K562 (cell line): Measurements from ENCODE around the gene CXCR2. TPM values are rescaled to one million over a fixed set of nuclear protein-coding genes. Genes with fewer than 3 reads are reported as not detected.

Source experiments
- ATAC-seq: fragments of 200-7000 bp; cut with Tn5 transposase; 3 replicates; pipeline ENCODE4 v1.9.1; 2020; ENCODE audit warnings: moderate library complexity
- BruUV-seq: library from RNA; stranded (reverse); fragments of 400-500 nt; replicated peaks from 2 replicates; lab custom pipeline; 2021; lab: Mats Ljungman, UMichigan
- CTCF ChIA-PET: fragments of 300-600 bp; formaldehyde crosslinking; extraction: SDS; loops from one replicate; lab custom pipeline; 2021; ENCODE audit warnings: low intra/inter-chr PET ratio; lab: Yijun Ruan, JAX
- POLR2A ChIA-PET: fragments of 300-600, 350-650 bp; sonication (Branson Sonifier 250); formaldehyde crosslinking; extraction: SDS; loops from one replicate; lab custom pipeline; 2021; ENCODE audit warnings: antibody characterized with exemption, inconsistent platforms; lab: Yijun Ruan, JAX
- DNase-seq, 4 experiments: peaks; one replicate each; pipeline versions ENCODE4 v3.0.0 to v3.0.0-alpha.2; 2011 to 2018; ENCODE audit warnings: low spot score in 3 of 4, mixed read lengths in 3 of 4; ENCODE audit errors: extremely low read depth in 1 of 4
- FAIRE-seq: peaks from 2 replicates; lab custom pipeline; 2011; peaks lifted over from hg19 to GRCh38; lab: Jason Lieb, UNC
- H2AFZ ChIP-seq: 2 replicates; pipeline ENCODE4 v1.6.0; 2011; ENCODE audit warnings: low read depth, low read length, control low read depth, inconsistent platforms
- H3K27ac ChIP-seq: fragments of 200-600 bp; 3 replicates; pipeline ENCODE4 v1.8.0; 2011; ENCODE audit warnings: low read depth, mild to moderate bottlenecking, control low read depth, inconsistent platforms, low read length, moderate library complexity, mixed read lengths; ENCODE audit errors: extremely low read depth
- H3K27me3 ChIP-seq, 2 experiments: fragments of 300-600 bp in 1 of 2; 2 replicates in 1 of 2; 3 replicates in 1 of 2; pipeline versions ENCODE4 v1.6.0 to v1.8.0; 2011; ENCODE audit warnings: inconsistent platforms in 2 of 2, low read length in 2 of 2, mild to moderate bottlenecking in 1 of 2, mixed read lengths in 1 of 2, moderate library complexity in 1 of 2; ENCODE audit not compliant: control insufficient read depth in 2 of 2, insufficient read depth in 2 of 2
- H3K36me3 ChIP-seq: fragments of 300-600 bp; 3 replicates; pipeline ENCODE4 v1.8.0; 2011; ENCODE audit warnings: mild to moderate bottlenecking, low read length, inconsistent platforms; ENCODE audit not compliant: control insufficient read depth, insufficient read depth
- H3K4me1 ChIP-seq, 2 experiments: fragments of 200-600 bp in 1 of 2; replicated peaks in 1 of 2; 2 replicates in 1 of 2; 3 replicates in 1 of 2; pipeline versions ENCODE4 v1.5.1 to v1.8.0; 2011; ENCODE audit warnings: inconsistent platforms in 2 of 2, low read length in 2 of 2, mild to moderate bottlenecking in 1 of 2, mixed read lengths in 1 of 2, moderate library complexity in 1 of 2; ENCODE audit not compliant: control insufficient read depth in 2 of 2, insufficient read depth in 2 of 2
- H3K4me2 ChIP-seq: 2 replicates; pipeline ENCODE4 v1.6.1; 2011; ENCODE audit warnings: low read length, control low read depth, inconsistent platforms, mixed read lengths; ENCODE audit not compliant: insufficient read depth
- H3K4me3 ChIP-seq: fragments of 200-600 bp; sonication (generic), shearing (Covaris generic); 2 replicates; pipeline ENCODE4 v1.5.1; 2016; ENCODE audit warnings: control low read depth, inconsistent platforms
- H3K79me2 ChIP-seq: fragments of 200-600 bp; 3 replicates; pipeline ENCODE4 v1.8.0; 2011; ENCODE audit warnings: low read length, inconsistent platforms; ENCODE audit not compliant: control insufficient read depth, insufficient read depth
- H3K9ac ChIP-seq, 2 experiments: 2 replicates each; pipeline versions ENCODE4 v1.6.0 to v1.6.1; 2011; ENCODE audit warnings: low read depth in 2 of 2, low read length in 2 of 2, control low read depth in 1 of 2, inconsistent platforms in 1 of 2, mild to moderate bottlenecking in 1 of 2, mixed read lengths in 1 of 2; ENCODE audit not compliant: insufficient read depth in 1 of 2
- H3K9me1 ChIP-seq: one replicate; pipeline ENCODE4 v1.6.0; 2011; ENCODE audit warnings: inconsistent platforms, mild to moderate bottlenecking, low read length, moderate library complexity; ENCODE audit not compliant: control insufficient read depth, insufficient read depth
- H3K9me3 ChIP-seq: replicated peaks from 2 replicates; pipeline ENCODE4 v1.5.1; 2011; ENCODE audit warnings: low read depth, low read length, inconsistent platforms; ENCODE audit not compliant: control insufficient read depth, insufficient read depth
- H4K20me1 ChIP-seq: replicated peaks from 2 replicates; pipeline ENCODE4 v1.6.1; 2011; ENCODE audit warnings: low read length, inconsistent platforms, mixed read lengths; ENCODE audit not compliant: control insufficient read depth, insufficient read depth
- ADNP ChIP-seq: fragments of 200-800 bp; sonication (Bioruptor generic); IDR thresholded peaks from 2 replicates; pipeline ENCODE4 v1.6.1; 2016; ENCODE audit warnings: missing genetic modification characterization, missing compliant biosample characterization
- NKRF ChIP-seq: fragments of 450-650 bp; IDR thresholded peaks from 2 replicates; pipeline ENCODE4 v1.6.1; 2016; ENCODE audit warnings: borderline replicate concordance
- RBM25 ChIP-seq: fragments of 200-400 bp; formaldehyde crosslinking; IDR thresholded peaks from 2 replicates; pipeline ENCODE4 v1.6.1; 2018; ENCODE audit warnings: low read length, low read depth, moderate library complexity; ENCODE audit not compliant: severe bottlenecking
- ZNF445 ChIP-seq: fragments of 250-450 bp; sonication (Bioruptor Pico); IDR thresholded peaks from 2 replicates; pipeline ENCODE4 v1.4.0; 2020; ENCODE audit warnings: low read depth, mild to moderate bottlenecking, moderate library complexity
- ZNF668 ChIP-seq: fragments of 250-450 bp; sonication (Bioruptor Pico); IDR thresholded peaks from 2 replicates; pipeline ENCODE4 v1.8.0; 2022; ENCODE audit warnings: mild to moderate bottlenecking, inconsistent platforms
- WGBS: fragments of 100-300 bp; shearing (Covaris generic); methylation state at CpG from one replicate; pipeline ENCODE4 v1.1.6; 2016; ENCODE audit warnings: low coverage, mixed read lengths; ENCODE audit not compliant: insufficient coverage; ENCODE audit errors: missing lambda C conversion rate; 5-methylcytosine and 5-hydroxymethylcytosine counted together
- in situ Hi-C: fragments of 300-500 bp; cut with MboI; formaldehyde crosslinking; loops from 4 replicates; pipeline ENCODE4 v1.15.0; 2018; ENCODE audit warnings: inconsistent platforms, mixed read lengths
- intact Hi-C: fragments of 100-400 bp; cut with micrococcal nuclease; formaldehyde crosslinking; loops from 2 replicates; pipeline ENCODE4 v1.14.2; 2022
- polyA plus RNA-seq, 8 experiments: library from polyadenylated mRNA; depleted of rRNA in 4 of 8; stranded (reverse) in 5 of 8; unstranded in 3 of 8; fragments of >200 nt; fragmentation: Nextera tagmentation in 2 of 8; fragmentation: Illumina TruSeq in 1 of 8; extraction: Ambion mirVana in 2 of 8; extraction: Trizol in 1 of 8; gene quantifications; 2 replicates each; pipeline versions ENCODE4 v1.2.1 to v1.2.3, GENCODE V29; 2011 to 2014; ENCODE audit warnings: inconsistent platforms in 1 of 8, missing spikeins in 1 of 8
- total RNA-seq, 7 experiments: library from RNA; depleted of rRNA in 6 of 7; stranded (reverse); fragments of >200 nt in 6 of 7; fragmentation: Illumina TruSeq in 2 of 7; extraction: Trizol in 2 of 7; gene quantifications; 2 replicates each; pipeline versions ENCODE4 v1.2.1 to v1.2.3, GENCODE V29; 2011 to 2021; ENCODE audit warnings: low replicate concordance in 1 of 7

Gene CXCR2
- total and polyA plus RNA-seq, 9 of the 15 experiments (the other 6 are each of a cell fraction or from before 2014, with no cell fraction given): not detected

DNA sequence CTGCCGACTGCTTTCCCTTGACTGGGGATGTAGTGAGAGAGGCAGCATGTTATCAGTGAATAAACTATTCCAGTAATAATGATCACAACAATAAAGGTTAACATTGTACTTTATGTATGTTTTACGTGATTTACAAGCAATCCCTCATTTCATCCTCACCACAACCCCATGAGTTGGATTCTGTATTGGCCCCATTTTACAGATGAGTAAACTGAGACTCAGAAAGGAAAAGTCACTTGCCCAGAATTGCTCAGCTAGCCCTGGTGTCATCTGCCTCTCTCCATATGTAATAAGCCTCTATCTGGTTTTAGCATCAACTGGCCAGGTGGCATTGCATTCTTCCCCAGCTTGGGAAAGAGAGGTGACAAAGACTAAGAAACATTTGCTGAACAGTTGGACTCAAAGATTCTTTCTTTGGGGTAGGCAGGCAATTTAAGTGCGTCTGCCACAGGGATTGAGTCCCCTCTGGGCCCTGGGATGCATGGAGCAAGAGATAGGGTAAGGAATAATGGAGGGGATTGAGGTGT is 2.2 kb downstream of the CXCR2 start:
- ChIA-PET CTCF (no interaction called here), POLR2A (interaction anchor here (0.6 to 0.7 kb wide), 2 partner anchors 12 to 43 kb away, joined by 3 read pairs; no protein-coding TSS in a partner anchor)
- H3K9ac ChIP-seq: no peak overlapping the region
- WGBS: 0% methylated on average over 3 of the region's 3 CpGs
- H3K27ac ChIP-seq: no peak overlapping the region
- H3K9me3 ChIP-seq: no peaks in the 10 kb centered on the region
- H3K36me3 ChIP-seq: no peaks in the 10 kb centered on the region
- ATAC-seq: no peak
- H3K27me3 ChIP-seq: peaks cover 0 to 24% of the 10 kb centered on the region in 2 experiments; a peak in 3 of 5 replicates
- in situ Hi-C loops: no loop called here
- no peak overlapping the region for H3K4me3 ChIP-seq
- H2AFZ ChIP-seq: no peak overlapping the region
- BruUV-seq: no TSS peak
- no peaks in the 10 kb centered on the region for H3K9me1 ChIP-seq
- no peak for DNase-seq
- intact Hi-C loops: no loop called here
- H3K79me2 ChIP-seq: no peaks in the 10 kb centered on the region
- H4K20me1 ChIP-seq: no peaks in the 10 kb centered on the region
- TF ChIP-seq ZNF668 (no peak), RBM25 (peak; percentile 83), ZNF445 (CRISPR knock-in tag) (no peak), ADNP (tag) (peak; percentile 47; the same call in 1 of the 2 replicates), NKRF (no peak)
- no peak for FAIRE-seq
- no peak overlapping the region for H3K4me2 ChIP-seq
- H3K4me1 ChIP-seq: no peaks in the 10 kb centered on the region; a peak in 1 of 5 replicates
